Hematopoietic multipotent progenitor cell treated with erythropoietin and hydrocortisone succinate and interleukin-3 and kit ligand, for 8 days (in vitro differentiated cells): ENCODE measurements around the gene NRP2.

ENCODE experiments used
- DNase-seq: peaks from one replicate; pipeline ENCODE4 v3.0.0-alpha.2; 2015

NRP2 gene

DNA sequence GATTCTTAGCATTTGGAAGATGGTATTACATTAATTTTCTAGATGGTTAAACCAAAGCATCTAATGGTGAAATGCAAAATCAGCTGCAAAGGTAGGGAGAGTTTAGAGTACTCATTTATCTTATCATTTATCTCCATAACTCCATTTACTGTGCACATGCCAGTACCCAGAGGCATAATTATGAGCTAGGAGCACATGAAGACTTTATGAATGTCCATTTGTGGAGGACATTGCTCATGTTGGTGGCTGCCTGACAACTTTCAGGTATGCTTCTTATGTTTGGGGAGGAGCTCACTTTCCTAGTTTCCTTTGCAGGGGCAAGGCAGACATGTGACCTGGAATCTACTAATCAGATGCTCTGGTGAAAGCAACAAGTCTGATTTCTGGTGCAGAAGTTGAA lies 134.0 kb downstream of the NRP2 start:
- DNase-seq, result no peak

DNA sequence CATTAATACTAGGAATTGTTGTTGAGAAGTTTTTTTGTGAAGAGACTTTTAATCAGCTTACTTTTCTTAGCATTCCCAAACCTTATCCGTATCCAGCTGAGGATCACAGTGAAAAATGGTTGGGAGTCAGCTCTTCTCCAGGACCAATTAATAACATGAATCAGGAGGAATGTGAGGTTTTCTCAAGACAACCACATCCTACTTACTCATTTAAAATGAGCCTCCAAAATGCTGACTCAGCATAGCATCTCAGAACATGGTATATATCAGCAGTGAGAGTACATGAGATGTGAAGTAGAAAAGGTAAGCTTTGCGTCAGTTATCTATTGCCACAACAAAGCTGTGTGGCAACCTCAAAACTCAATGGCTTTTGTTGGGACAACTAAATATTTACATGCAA lies 140.3 kb downstream of the NRP2 start:
- DNase-seq, result no peak

DNA sequence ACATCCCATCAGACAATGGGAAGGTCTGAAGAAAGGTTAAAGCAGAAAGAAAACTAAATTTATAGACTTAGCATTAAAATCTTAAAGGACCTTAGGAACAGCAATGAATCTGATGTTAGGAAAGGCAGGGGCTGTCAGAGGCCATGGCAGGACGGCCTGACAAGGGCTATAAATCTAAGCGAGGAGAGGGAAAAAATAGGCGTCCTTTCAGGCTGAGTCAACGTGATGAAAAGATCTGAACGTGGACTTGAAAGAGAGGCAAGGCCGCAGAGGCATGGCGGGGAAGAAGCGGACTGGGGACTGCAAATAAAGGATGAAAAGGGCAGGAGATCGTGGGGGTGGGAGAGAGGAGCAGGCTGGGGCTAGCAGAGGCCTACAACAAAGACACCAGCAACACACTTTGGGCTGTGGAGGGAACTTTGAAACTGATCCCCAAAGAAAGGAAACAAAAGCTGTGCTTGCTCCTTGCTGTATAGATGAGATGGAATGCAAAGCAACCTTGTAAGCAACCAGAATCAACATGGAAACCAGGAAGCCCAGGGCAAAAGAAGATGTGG lies 145.6 kb downstream of the NRP2 start:
- DNase-seq, result no peak

DNA sequence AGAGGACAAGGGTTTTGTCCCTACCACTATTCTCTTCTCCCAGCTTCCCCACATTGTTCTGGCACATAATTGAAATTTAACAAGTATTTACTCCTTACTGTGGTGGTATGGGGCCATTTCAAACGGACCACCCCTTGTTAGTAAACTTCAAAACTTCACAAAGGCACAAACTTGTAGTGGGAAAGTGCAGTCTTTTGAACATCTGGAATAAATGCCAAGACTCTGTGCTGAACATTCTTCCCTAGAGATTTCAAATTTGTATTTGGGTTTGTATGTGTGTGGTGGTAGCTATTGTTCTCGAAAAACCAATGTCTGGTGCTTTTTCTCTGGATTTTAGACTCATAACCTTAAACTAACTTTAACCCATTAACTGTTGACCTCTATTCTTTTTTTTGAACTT lies 151.6 kb downstream of the NRP2 start:
- DNase-seq, result no peak

DNA sequence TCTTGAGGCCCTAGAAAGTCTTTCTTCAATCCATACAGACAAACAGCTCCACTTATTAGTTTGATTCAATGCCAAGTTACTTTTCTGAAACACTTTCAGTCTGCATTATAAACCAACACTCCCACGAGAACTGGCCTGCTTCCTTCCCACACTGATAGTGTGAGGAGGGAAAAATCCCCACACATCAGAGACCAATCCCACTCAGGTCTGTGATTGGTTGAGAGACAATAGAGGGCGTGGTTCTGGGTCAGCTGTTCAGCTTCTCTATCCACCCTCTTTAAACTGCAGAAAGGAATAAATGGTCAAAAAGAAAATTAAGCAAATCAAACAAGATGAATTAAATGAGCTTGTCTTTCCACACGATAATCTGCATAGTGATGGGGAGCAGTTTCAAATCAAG lies 152.5 kb downstream of the NRP2 start:
- no peak for DNase-seq

DNA sequence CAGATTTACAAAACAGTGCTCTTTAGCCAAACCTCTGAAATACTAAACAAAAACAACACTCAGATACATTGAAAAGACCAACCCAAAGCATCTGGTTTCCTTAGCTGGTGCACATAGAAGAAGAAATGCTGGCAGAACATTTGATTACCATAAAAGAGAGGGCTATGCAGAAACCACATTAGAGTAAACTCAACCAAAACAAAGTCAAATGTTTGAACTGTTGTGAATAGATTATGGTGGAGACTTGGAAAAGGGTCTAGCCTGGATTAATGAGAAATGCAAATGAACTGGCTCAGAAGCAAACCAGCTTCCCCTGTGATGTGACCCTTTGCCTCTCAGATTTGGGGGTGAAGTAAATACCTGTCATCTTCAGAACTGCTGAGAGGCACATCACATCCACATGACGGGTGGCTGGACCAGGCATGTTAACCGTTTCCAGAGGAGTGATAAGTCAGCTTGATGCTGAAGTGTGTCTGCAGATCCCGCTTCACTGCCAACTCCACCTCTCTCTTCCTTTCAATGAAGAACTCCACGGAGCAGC lies 153.0 kb downstream of the NRP2 start:
- DNase-seq, result no peak

DNA sequence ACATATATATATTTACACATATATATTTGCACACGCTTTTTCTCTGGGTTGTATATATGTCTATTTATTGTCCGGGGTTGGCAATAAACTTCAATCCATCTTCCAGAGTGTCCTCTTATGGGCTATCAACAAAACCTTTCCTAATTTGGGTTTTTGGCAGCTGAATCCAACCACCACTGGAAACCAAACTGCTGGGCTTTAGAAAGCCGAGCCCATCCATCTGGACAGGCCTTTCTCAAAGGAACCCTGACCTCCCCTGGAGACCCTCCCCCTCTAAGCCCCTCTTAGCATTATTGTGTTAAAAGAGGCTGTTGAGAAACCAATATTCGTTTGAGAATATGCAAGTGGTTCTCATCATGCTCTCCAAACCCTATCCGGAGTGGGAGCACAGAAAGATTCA lies 153.6 kb downstream of the NRP2 start:
- no peak for DNase-seq

DNA sequence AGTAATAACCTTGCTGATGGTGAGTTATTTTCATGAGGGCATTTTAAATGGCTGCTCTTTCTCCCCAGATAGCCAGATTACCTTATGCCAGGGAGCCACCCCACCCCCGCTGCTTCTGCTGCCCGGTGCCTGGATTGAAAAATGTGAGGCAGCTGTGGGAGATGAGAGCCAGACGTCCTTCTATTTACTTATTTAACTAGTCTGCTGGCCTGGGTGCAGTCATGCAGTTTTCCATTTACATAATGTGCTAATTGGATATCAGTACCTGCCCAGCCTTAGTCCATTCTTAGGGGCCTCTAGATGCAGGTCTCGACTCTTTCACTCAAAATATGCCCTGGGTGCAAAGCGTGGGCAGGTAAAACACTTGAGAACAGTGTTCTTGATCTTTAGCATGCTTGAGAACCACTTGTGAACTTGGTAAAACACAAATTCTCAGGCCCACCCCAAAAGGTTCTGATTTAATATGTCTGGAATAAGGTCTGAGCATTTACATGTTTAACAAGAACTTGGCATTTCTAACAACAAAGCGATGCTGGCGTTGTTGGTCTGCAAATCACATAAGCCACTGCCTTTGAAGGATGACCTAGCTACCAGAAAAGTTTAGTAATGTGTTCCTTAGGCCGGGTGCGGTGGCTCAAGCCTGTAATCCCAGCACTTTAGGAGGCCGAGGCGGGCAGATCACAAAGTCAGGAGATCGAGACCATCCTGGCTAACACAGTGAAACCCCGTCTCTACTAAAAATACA lies 154.3 kb downstream of the NRP2 start:
- no peak for DNase-seq

DNA sequence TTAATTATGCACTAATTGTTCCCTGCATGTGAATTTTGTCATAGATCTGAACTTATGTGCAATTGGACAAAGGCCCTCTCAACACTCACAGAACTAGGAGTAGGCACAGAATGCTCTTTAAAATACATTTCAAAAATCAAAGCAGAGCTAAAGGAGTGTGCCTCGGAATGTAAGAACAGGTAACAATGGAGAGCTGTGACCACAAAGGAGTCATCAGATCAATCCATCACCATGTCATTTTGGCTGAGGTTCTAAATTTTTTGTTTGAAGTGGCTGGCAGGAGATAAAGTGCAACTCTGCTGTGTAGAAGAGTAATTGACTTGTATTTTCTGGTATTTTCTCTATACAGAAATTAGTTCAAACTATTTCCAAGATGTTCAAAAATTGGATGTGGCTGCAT lies 155.4 kb downstream of the NRP2 start:
- no peak for DNase-seq

DNA sequence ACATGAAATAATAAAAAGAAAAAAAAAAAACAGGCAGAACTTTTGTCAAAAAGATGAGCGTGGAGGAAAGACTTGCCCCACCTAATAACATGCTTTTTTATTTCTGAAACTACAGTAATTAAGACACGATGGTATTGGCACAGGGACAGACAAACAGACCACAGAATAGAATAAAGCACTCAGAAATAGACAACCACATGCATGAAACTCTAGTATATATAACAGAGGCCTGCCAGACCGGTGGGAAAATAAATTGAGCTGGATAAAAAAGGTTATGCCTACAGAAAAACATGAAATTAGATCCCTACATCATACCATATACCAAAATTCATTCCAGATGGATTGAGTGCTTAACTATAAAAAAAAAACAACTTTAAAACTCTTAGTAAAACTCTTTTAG lies 163.1 kb downstream of the NRP2 start:
- DNase-seq, result no peak
